Transverse colon (tissue), 4 donors: ENCODE data around the gene TMEM147.

Experiments used
- EP300 ChIP-seq: sonication (generic); formaldehyde crosslinking; IDR thresholded peaks from one replicate; pipeline ENCODE4 v1.6.1; 2017; ENCODE audit warnings: antibody characterized with exemption, low read depth
- POLR2A ChIP-seq: fragments of 450-650 bp; IDR thresholded peaks from one replicate; pipeline ENCODE4 v1.6.1; 2016; ENCODE audit warnings: antibody characterized with exemption, mild to moderate bottlenecking, moderate library complexity
- POLR2AphosphoS5 ChIP-seq, 3 donors: sonication (generic); formaldehyde crosslinking; IDR thresholded peaks; one replicate each; pipeline ENCODE4 v1.6.1; 2016; ENCODE audit warnings: antibody characterized with exemption in 3 of 3
- TF ChIP-seq, protein P1 (sequence below), 5 experiments: fragments of 200-600 bp in 3 of 5; fragments of 450-650 bp in 2 of 5; sonication (generic) in 3 of 5; IDR thresholded peaks; 1 replicate in 2 of 5; 2 replicates in 3 of 5; pipeline ENCODE4 v1.5.1; 2016 to 2017; ENCODE audit warnings: antibody characterized with exemption in 5 of 5, inconsistent platforms in 3 of 5, mild to moderate bottlenecking in 2 of 5, moderate library complexity in 1 of 5

DNA sequence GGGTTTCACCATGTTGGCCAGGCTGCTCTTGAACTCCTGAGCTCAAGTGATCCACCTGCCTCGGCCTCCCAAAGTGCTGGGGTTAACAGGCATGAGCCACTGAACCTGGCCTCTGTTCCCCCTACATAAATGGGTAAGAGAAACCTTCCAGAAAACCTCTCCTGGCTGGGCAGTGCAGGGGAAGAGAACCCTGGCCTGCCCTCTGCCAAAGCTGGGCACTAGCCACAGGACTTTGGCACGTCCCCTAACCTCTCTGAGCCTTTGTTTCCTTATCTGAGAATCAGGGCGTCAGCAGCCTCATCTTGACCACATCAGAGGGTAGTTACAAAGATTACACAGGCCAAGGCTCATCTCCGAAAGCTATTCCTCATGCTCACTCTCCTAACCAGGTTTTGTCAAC is 19.6 kb upstream of the TMEM147 start:
- TF ChIP-seq, protein P1, sequence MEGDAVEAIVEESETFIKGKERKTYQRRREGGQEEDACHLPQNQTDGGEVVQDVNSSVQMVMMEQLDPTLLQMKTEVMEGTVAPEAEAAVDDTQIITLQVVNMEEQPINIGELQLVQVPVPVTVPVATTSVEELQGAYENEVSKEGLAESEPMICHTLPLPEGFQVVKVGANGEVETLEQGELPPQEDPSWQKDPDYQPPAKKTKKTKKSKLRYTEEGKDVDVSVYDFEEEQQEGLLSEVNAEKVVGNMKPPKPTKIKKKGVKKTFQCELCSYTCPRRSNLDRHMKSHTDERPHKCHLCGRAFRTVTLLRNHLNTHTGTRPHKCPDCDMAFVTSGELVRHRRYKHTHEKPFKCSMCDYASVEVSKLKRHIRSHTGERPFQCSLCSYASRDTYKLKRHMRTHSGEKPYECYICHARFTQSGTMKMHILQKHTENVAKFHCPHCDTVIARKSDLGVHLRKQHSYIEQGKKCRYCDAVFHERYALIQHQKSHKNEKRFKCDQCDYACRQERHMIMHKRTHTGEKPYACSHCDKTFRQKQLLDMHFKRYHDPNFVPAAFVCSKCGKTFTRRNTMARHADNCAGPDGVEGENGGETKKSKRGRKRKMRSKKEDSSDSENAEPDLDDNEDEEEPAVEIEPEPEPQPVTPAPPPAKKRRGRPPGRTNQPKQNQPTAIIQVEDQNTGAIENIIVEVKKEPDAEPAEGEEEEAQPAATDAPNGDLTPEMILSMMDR (IDR thresholded peaks at IDR 0.05), result no peak
- TF ChIP-seq EP300 (no peak), POLR2A (no peak), POLR2AphosphoS5 (IDR thresholded peaks at IDR 0.05) (no peak)
